Hematopoietic multipotent progenitor cell treated with erythropoietin and hydrocortisone succinate and interleukin-3 and kit ligand, for 17 days (in vitro differentiated cells): ENCODE data around the gene TMEM239.

ENCODE experiments used
- DNase-seq: peaks from one replicate; pipeline ENCODE4 v3.0.0-alpha.2; 2015; ENCODE audit warnings: low spot score

Gene TMEM239

DNA sequence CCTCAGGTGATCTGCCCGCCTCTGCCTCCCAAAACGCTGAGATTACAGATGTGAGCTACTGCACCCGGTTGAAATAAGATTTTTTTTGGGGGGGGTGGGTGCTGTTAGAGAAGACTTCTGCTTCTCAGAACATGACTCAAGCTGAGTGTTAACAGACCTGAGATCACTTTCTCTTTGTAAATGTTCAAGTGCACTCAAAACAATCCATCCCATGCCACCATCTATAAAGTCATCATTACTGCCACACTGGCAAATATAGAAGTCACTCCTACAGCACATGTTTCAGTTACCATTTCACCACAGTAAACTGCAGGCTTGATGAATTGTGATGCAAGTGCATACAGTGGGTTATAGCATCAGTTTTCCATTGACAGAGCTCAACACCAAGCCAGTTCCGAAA, 33.4 kb downstream of the TMEM239 start:
- DNase-seq = no peak

DNA sequence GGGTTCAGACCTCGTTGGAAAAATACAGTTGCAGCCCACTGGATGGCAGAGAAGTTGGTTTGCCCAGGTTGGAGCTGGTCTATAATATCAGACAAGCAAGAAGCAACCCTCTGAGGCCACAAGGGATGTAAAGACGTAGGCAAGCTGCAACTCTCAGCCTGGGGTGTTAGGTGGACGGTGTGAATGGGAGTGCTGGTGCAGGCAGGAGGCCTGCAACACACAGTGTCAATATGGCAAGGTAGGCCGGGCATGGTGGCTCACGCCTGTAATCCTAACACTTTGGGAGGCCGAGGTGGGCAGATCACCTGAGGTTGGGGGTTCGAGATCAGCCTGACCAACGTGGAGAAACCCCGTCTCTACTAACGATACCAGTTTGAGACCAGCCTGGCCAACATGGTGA, 34.9 kb downstream of the TMEM239 start:
- DNase-seq = no peak

DNA sequence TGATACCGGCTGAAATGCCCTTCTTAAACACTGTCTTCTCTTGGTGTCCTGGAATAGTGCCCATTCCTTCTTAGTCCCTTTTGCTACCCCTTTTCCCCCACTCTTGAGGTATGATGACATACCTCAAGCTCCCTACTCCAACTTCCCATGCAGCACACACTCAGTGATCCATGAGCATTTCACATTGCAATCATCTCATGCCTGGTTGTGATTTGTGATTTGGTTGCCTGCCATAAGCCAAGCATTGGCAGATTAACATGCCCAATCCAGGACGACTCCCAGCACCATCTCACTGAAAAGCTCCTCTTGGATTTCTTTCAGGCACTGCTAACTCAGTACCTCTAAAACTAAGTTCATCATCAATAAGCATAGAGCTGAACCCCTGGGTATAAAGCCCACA, 42.4 kb downstream of the TMEM239 start:
- DNase-seq = no peak

DNA sequence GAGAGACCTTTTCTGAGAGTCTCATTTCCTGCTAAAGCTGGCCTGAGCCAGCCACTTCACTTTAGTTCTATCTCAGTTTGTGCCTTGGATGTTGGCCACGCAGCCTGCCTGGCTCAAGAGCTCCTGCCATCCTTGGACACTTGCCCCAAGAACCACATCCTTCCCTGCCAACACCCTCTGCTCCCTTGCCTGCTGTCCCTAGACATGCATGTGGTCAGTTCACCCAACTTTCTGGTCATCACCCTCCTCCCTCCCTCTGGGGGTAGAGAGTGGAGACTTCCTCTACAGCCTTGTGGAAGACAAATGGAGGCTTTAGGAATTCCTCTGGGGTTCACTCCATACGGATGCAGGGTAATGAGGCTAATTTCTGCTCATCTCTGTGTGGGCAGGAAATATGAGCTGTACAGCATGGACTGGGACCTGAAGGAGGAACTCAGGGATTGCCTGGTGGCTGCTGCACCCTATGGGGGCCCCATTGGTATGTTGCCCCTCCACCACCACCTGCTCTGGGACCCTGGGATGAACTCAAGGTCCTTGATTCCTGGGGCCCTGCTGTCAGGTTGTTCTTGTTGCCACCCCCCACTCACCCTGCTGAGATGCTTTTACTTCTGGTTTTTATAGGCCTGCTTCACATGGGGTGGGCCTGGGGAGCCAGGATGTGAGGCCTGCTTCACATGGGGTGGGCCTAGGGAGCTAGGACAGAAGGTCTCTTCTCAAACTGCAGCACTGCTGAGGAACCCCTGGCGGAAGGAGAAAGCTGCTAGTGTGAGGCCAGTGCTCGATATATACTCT, 43.4 kb downstream of the TMEM239 start:
- no peak for DNase-seq

DNA sequence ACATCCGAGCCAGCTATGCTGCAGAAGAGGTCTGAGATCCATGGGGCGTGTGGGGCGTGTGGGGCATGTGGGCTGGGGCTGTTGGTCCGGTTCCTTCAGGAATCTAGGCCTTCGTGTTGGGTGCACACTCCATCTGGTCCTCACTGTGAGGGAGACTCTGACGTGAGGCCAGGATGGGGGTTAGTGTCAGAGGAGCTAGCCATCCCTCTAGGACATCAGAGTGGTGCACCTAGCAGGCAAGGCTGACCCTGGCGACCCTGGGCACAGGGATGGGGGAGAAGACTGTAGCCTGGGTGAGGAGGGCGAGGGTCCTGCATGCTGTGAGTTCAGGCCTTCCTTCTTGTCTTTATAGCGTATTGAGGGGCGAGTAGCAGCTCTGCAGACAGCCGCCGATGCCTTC, 48.5 kb downstream of the TMEM239 start:
- DNase-seq = no peak

DNA sequence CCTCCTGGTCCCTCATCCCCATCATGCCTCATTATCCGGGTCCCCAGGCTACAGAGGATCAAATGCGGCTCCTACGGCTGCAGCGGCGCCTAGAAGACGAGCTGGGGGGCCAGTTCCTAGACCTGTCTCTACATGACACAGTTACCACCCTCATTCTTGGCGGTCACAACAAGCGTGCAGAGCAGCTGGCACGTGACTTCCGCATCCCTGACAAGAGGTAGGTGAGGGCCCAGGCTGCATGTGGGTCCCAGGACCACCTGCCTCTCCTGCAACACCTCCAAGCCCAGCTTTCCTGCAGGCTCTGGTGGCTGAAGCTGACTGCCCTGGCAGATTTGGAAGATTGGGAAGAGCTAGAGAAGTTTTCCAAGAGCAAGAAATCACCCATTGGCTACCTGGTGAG, 48.9 kb downstream of the TMEM239 start:
- no peak for DNase-seq

DNA sequence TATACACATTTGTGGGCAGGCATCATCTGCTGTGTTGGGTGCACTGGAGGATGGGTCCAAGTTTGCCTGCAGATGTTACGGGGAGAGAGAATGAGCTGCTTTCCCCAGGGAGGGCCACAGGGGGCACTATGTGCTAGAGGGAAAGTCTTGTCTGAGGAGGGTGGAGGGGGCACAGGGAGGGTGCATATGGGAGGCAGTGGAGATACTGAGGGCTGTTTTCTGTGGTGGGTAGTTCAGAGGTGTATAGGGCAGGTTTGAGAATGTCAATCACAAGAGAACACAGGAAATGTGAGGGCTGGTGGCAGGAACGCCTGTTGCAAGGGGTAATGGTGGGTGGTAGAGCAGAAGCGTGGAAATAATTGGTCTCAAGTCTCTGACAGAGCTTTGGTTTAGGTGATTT, 49.5 kb downstream of the TMEM239 start:
- no peak for DNase-seq

DNA sequence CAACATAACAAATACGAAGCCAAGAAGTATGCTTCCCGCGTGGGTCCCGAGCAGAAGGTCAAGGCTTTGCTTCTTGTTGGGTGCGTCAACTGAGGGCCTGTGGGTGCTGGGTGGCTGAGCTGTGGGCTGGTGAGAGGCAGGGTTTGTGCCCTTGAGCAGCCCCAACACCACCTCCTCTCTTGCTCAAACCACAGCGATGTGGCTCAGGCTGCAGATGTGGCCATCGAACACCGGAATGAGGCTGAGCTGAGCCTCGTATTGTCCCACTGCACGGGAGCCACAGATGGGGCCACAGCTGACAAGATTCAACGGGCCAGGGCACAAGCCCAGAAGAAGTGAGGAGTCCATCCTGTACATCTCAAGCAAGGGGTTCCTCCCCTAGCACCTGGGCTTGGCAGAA, 50.1 kb downstream of the TMEM239 start:
- no peak for DNase-seq

DNA sequence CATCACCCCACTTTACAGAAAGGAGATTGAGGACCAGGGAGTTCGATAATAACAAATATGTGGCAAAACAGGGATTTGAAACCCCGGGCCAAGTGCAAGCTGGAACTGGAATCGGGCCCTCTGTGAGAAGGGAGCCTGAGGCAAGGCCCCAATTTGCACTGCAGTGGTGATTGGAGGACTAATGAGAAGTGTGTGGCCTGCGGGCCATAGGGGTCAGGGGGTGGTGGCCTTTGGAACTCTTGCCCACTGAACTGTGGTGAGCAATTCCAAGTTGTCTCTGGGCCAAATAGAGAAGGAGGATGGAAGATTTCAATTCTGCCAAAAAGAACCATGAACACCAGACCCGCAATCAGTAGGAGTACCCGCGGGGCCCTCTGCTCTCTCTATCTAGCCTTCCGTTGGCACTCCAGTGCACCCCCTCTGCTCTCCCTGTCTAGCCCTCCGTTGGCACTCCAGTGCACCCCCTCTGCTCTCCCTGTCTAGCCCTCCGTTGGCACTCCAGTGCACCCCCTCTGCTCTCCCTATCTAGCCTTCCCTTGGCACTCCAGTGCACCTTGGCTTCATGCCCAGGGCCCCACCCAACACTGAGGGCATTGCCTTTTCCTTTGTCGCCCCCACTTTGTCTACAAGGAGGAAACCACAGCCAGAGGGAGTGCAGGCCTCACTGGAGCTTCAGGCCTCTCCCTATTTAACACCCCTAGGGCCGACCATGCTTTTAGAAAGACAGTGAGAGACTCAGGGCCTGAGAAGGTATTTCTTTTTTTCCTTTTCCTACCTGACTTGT, 51.1 kb downstream of the TMEM239 start:
- peak; percentile 77 for DNase-seq
